Liver (tissue), 9 donors: ENCODE results near the gene LINGO3. TPM values are rescaled to one million over a fixed set of nuclear protein-coding genes. Genes with fewer than 3 reads are reported as not detected.

ENCODE experiments used
- DNase-seq: peaks from one replicate; pipeline ENCODE4 v3.0.0-alpha.2; 2017; ENCODE audit warnings: low spot score
- H3K27ac ChIP-seq, 2 donors: one replicate each; pipeline ENCODE4 v1.7.0; 2013; ENCODE audit warnings: inconsistent platforms in 2 of 2, low read length in 2 of 2, control low read depth in 1 of 2, low read depth in 1 of 2, mild to moderate bottlenecking in 1 of 2
- H3K27me3 ChIP-seq, 4 donors: one replicate each; pipeline versions ENCODE4 v1.6.1 to v1.7.0; 2013; ENCODE audit warnings: low read length in 3 of 4, inconsistent platforms in 1 of 4, mild to moderate bottlenecking in 1 of 4, moderate library complexity in 1 of 4; ENCODE audit not compliant: control insufficient read depth in 4 of 4, insufficient read depth in 4 of 4
- H3K36me3 ChIP-seq, 4 donors: one replicate each; pipeline versions ENCODE4 v1.6.1 to v1.7.0; 2013; ENCODE audit warnings: low read length in 3 of 4, mild to moderate bottlenecking in 3 of 4, low read depth in 1 of 4, moderate library complexity in 1 of 4; ENCODE audit not compliant: control insufficient read depth in 4 of 4, insufficient read depth in 3 of 4
- H3K4me1 ChIP-seq, 4 donors: one replicate each; pipeline versions ENCODE4 v1.6.1 to v1.7.0; 2013; ENCODE audit warnings: low read length in 3 of 4, mild to moderate bottlenecking in 3 of 4, moderate library complexity in 1 of 4; ENCODE audit not compliant: control insufficient read depth in 4 of 4, insufficient read depth in 4 of 4
- H3K4me3 ChIP-seq, 3 donors: one replicate each; pipeline versions ENCODE4 v1.6.1 to v1.7.0; 2013; ENCODE audit warnings: low read length in 3 of 3, control low read depth in 1 of 3, low read depth in 1 of 3, mild to moderate bottlenecking in 1 of 3
- H3K9ac ChIP-seq, 2 donors: one replicate each; pipeline ENCODE4 v1.7.0; 2013; ENCODE audit warnings: low read length in 2 of 2, mild to moderate bottlenecking in 2 of 2, moderate library complexity in 2 of 2, control low read depth in 1 of 2, low read depth in 1 of 2
- H3K9me3 ChIP-seq, 4 donors: one replicate each; pipeline versions ENCODE4 v1.6.1 to v1.7.0; 2013; ENCODE audit warnings: low read length in 3 of 4; ENCODE audit not compliant: control insufficient read depth in 4 of 4
- ATF3 ChIP-seq: IDR thresholded peaks from 2 replicates; pipeline ENCODE4 v1.6.1; 2016; ENCODE audit warnings: antibody characterized with exemption
- CTCF ChIP-seq: fragments of 150-350 bp; IDR thresholded peaks from 2 replicates; pipeline ENCODE4 v1.5.1; 2017; ENCODE audit warnings: improper control_type of control experiment, low read depth, low read length; ENCODE audit not compliant: missing input control
- EGR1 ChIP-seq, 2 donors: IDR thresholded peaks; 2 replicates each; pipeline ENCODE4 v1.6.1; 2016 to 2018; ENCODE audit warnings: antibody characterized with exemption in 2 of 2, low read depth in 2 of 2
- FOXA1 ChIP-seq: IDR thresholded peaks from 2 replicates; pipeline ENCODE4 v1.6.1; 2016; ENCODE audit warnings: antibody characterized with exemption
- FOXA2 ChIP-seq: IDR thresholded peaks from 2 replicates; pipeline ENCODE4 v1.6.1; 2016; ENCODE audit warnings: antibody characterized with exemption
- GABPA ChIP-seq, 2 donors: IDR thresholded peaks in 1 of 2; conservative IDR thresholded peaks in 1 of 2; 2 replicates each; pipeline ENCODE4 v1.6.1; 2016; ENCODE audit warnings: antibody characterized with exemption in 2 of 2, mild to moderate bottlenecking in 1 of 2, moderate library complexity in 1 of 2
- HNF4A ChIP-seq, 2 donors: conservative IDR thresholded peaks; 2 replicates each; pipeline ENCODE4 v1.6.1; 2016; ENCODE audit warnings: antibody characterized with exemption in 2 of 2, mild to moderate bottlenecking in 2 of 2
- HNF4G ChIP-seq: IDR thresholded peaks from 2 replicates; pipeline ENCODE4 v1.6.1; 2016; ENCODE audit warnings: antibody characterized with exemption
- JUND ChIP-seq, 2 donors: IDR thresholded peaks; 2 replicates each; pipeline ENCODE4 v1.6.1; 2016; ENCODE audit warnings: antibody characterized with exemption in 2 of 2
- MAX ChIP-seq: IDR thresholded peaks from 2 replicates; pipeline ENCODE4 v1.6.1; 2016; ENCODE audit warnings: antibody characterized with exemption
- NR2F2 ChIP-seq: IDR thresholded peaks from 2 replicates; pipeline ENCODE4 v1.6.1; 2016; ENCODE audit warnings: antibody characterized with exemption
- RAD21 ChIP-seq, 2 donors: IDR thresholded peaks; 2 replicates each; pipeline ENCODE4 v1.6.1; 2016; ENCODE audit warnings: antibody characterized with exemption in 2 of 2, mild to moderate bottlenecking in 2 of 2
- REST ChIP-seq: IDR thresholded peaks from 2 replicates; pipeline ENCODE4 v1.6.1; 2016; ENCODE audit warnings: antibody characterized with exemption, mild to moderate bottlenecking
- RXRA ChIP-seq, 2 donors: IDR thresholded peaks; 2 replicates each; pipeline ENCODE4 v1.6.1; 2017 to 2018; ENCODE audit warnings: antibody characterized with exemption in 2 of 2, mild to moderate bottlenecking in 1 of 2
- SP1 ChIP-seq: IDR thresholded peaks from 2 replicates; pipeline ENCODE4 v1.6.1; 2018; ENCODE audit warnings: antibody characterized with exemption, mild to moderate bottlenecking
- TAF1 ChIP-seq: conservative IDR thresholded peaks from 2 replicates; pipeline ENCODE4 v1.6.1; 2016; ENCODE audit warnings: antibody characterized with exemption, mild to moderate bottlenecking
- YY1 ChIP-seq: IDR thresholded peaks from 2 replicates; pipeline ENCODE4 v1.6.1; 2016; ENCODE audit warnings: antibody characterized with exemption, mild to moderate bottlenecking
- ZBTB33 ChIP-seq: IDR thresholded peaks from 2 replicates; pipeline ENCODE4 v1.6.1; 2016; ENCODE audit warnings: antibody characterized with exemption
- WGBS: extraction: QIAGEN DNeasy Blood & Tissue Kit; methylation state at CpG from one replicate; pipeline ENCODE4 v1.1.7; 2013; 5-methylcytosine and 5-hydroxymethylcytosine counted together
- polyA plus RNA-seq, 2 donors: library from polyadenylated mRNA; stranded (reverse) in 1 of 2; unstranded in 1 of 2; fragments of 200-250 nt in 1 of 2; fragments of >200 nt in 1 of 2; fragmentation: Nextera tagmentation in 1 of 2; extraction: Ambion mirVana in 1 of 2; gene quantifications; one replicate each; pipeline versions ENCODE4 v1.2.1 to v1.2.3, GENCODE V29; 2013 to 2015
- total RNA-seq, 2 donors: library from RNA; depleted of rRNA; stranded (reverse); fragments of >200 nt; gene quantifications; one replicate each; pipeline ENCODE4 v1.2.3, GENCODE V29; 2014
- donor health status: healthy.
- donor health status: healthy.
- donor health status: healthy.
- donor health status: healthy.
- donor health status: healthy.

The LINGO3 gene
- total and polyA plus RNA-seq, 4 donors, result 0.02 to 0.08 (median 0.07) TPM

GRCh38 chr19:2353159-2353886 lies 45.4 kb upstream of the LINGO3 start:
- Histone ChIP-seq H3K4me3 (no peak overlapping the region), H3K9ac (no peak overlapping the region), H3K36me3 (peaks cover 0 to 30% (median 17%) of the 10 kb centered on the region in 4 donors), H3K27me3 (no peaks in the 10 kb centered on the region), H3K4me1 (no peaks in the 10 kb centered on the region), H3K9me3 (no peaks in the 10 kb centered on the region), H3K27ac (no peak overlapping the region)
- 94% methylated on average over 45 of the region's 45 CpGs for WGBS
- no peak for TF ChIP-seq TAF1
- DNase-seq, result no peak

GRCh38 chr19:2352121-2352520 lies 44.2 kb upstream of the LINGO3 start:
- DNase-seq, result no peak
- H3K9ac ChIP-seq, result no peak overlapping the region
- peaks cover 0 to 31% (median 17%) of the 10 kb centered on the region in 4 donors for H3K36me3 ChIP-seq
- WGBS, result 96% methylated on average over 24 of the region's 24 CpGs
- no peak overlapping the region for H3K27ac ChIP-seq
- TF ChIP-seq ATF3, result no peak
- no peak for TF ChIP-seq HNF4G
- TF ChIP-seq GABPA (IDR thresholded peaks at IDR 0.05 in 1 of 2, conservative IDR thresholded peaks at IDR 0.05 in 1 of 2), result no peak
- TF ChIP-seq NR2F2, result no peak
- no peak for TF ChIP-seq TAF1
- no peak for TF ChIP-seq ZBTB33
- no peak for TF ChIP-seq EGR1 (IDR thresholded peaks at IDR 0.05; ENCODE audit: low read depth in 2 of 2)
- no peak for TF ChIP-seq CTCF
- TF ChIP-seq YY1, result no peak
- TF ChIP-seq HNF4A (conservative IDR thresholded peaks at IDR 0.05), result no peak
- no peak for TF ChIP-seq JUND (IDR thresholded peaks at IDR 0.05)
- TF ChIP-seq FOXA2, result no peak
- TF ChIP-seq RAD21 (IDR thresholded peaks at IDR 0.05), result no peak
- no peak for TF ChIP-seq REST
- no peak for TF ChIP-seq MAX
- TF ChIP-seq FOXA1, result no peak
- no peak for TF ChIP-seq RXRA (IDR thresholded peaks at IDR 0.05)
- TF ChIP-seq SP1, result no peak
- no peak overlapping the region for H3K4me3 ChIP-seq
- no peaks in the 10 kb centered on the region for H3K9me3 ChIP-seq
- H3K27me3 ChIP-seq, result no peaks in the 10 kb centered on the region
- no peaks in the 10 kb centered on the region for H3K4me1 ChIP-seq
